Stimulated activated CD4-positive, alpha-beta T cell treated with anti-CD3 and anti-CD28 coated beads, TNF-alpha, amount 100 ng/mL, for 4 hours (primary cell): ENCODE results near the gene FAM47E.

ENCODE experiments used
- DNase-seq, 3 experiments: peaks; one replicate each; pipeline ENCODE4 v3.0.0-alpha.2; 2020; ENCODE audit warnings: low read depth in 3 of 3

FAM47E gene

DNA sequence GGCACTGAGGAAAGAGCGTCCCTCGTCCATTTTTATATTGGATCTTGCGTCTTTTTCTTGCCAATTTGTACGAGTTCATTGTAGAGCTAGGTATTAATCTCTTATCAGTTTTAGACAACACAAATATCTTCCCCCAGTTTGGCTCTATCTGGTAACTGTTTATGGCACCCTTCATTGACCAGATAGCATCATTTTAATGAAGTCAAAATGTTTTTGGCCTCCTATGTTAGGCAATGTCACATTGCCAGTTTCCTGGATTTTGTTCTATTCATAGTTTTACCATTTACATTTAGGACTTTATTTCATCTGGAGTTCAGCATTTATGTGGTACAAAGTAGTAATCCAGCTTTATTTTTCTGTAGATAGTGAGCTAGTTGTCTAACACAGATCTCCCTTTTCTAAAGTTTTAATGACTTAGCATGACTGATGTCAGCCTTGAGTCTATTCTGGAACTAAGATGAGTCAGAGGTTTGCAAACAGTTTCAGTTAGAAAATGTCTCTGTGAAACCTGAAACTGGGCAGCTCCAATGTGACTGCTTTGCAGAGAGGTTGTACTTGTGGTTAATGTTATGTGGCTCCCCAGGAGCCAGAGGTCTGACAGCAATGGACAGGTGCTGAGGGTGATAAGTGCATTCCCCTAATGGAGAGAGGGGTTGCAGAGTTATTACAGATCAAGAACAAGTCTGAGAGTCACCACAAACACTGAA is 49.7 kb downstream of the FAM47E start:
- DNase-seq, result no peak

DNA sequence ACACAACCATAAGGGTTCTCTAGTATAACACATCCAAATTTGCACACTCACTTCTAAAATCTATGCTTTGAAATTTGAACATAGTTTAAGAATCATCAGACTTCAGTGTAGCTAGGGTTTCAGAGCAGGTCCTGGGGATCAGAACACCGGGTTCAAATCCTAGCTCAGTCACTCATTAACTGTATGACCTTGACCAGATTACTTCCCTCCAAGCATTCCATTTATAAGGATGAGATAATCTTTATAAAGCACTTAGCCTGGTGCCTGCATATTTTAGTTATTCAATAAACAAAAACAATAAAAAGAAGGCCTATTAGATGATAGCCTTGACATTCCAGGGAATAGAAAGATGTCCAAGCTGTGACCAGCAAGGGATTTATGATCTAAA is 50.2 kb downstream of the FAM47E start:
- no peak for DNase-seq

DNA sequence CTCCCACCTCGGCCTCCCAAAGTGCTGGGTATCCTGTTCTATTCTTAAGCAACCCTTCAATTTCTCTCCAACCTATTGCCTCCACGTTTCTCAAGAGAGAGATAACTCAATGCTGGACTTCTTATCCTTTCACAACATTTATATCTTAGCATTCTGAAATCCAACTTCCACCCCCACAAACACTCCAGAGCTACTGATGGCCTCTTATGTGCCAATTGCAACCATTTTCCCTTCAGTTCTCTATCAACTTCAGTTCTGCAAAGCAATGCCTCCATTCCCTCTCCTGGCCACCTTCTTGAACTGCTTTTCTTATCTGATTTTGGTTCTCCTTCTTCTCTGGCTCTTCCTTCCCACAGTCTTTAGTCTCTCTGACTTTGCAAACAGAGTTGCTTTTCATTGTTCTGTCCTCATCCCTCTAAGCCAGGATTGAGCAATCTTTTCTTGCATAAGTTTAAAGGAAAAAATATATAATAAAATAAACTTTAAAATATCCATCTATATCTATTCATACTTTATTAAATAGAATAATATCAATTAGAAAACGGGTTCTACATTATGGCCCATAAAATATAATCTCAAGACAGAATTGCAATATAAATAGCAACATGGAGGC is 51.4 kb downstream of the FAM47E start:
- no peak for DNase-seq

DNA sequence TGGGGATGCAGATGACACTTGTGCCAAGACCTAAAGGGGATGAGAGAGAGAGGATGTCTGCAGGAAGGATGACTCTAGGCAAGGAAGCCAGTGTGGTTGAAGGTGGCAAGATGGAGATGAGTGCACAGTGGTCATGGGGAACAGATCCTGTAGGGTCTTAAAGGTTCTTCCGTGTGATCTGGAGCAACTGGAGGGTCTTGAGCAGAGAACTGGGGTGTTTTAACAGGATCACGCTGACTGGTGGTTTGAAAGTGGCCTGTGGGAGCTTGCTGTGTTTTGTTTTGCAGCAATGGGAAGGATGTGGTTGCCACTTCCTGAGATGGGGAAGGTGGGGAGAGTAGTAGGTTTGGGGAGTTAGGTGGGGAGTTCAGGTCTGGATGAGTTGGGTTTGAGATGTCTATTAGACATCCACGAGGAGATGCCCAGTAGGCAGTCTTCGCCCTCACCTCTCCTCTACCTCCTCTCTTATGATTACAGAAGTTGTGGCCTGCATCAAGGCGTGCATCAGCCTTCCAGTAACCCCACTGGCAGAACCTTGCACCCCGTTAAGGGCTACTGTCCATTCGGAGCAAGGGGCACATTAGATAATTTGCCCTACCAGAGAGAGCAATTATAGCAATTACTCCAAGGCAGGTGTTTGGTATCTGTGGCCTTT is 53.6 kb downstream of the FAM47E start:
- DNase-seq, result no peak

DNA sequence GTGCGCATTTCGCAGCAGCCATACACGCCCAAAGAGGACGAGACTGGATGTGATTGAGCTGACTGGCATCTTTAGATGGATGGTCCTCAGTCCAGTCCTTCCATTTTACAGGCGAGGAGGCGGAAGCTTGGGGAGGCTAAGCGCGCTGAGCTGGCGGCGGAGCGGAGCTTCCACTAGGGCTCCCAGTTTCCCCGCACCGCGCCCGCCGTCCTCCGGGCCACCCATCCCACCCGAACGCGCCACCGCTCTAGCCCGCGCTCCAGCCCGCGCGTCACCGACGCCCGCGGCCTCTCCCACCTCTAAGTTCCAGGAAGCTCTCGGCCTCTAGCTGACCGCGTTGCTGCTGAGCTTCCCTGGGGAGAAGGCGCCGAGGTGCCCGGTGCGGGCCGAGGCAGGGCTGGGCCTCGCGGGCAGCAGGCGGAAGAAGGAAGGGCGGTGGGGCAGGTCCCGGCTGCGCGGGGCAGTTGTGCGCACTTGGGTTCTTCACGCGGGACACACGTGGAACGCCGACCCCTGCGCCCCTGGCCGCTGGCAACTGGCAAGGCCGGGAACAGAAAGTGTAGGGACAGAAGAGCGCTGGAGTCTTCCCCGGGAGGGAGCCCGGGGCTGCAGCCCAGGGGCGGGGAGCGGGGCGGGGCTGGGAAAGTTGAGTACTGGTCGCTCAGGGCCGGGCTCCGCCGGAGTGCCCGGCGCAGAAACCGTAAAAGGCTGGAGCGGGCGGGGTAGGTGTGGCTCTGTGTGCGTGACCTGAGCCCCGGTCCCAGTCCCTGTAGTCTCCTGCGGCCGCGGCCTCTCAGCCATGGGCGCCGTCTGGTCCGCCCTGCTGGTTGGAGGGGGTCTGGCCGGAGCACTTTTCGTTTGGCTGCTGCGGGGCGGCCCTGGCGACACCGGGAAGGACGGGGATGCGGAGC is 54.7 kb downstream of the FAM47E start, which contains the start of gene STBD1:
Gene STBD1 (plus strand): TSS at position 763 of the 911 bp plus-strand sequence. CDS start 37 bp downstream, at position 800.
- DNase-seq, result no peak

DNA sequence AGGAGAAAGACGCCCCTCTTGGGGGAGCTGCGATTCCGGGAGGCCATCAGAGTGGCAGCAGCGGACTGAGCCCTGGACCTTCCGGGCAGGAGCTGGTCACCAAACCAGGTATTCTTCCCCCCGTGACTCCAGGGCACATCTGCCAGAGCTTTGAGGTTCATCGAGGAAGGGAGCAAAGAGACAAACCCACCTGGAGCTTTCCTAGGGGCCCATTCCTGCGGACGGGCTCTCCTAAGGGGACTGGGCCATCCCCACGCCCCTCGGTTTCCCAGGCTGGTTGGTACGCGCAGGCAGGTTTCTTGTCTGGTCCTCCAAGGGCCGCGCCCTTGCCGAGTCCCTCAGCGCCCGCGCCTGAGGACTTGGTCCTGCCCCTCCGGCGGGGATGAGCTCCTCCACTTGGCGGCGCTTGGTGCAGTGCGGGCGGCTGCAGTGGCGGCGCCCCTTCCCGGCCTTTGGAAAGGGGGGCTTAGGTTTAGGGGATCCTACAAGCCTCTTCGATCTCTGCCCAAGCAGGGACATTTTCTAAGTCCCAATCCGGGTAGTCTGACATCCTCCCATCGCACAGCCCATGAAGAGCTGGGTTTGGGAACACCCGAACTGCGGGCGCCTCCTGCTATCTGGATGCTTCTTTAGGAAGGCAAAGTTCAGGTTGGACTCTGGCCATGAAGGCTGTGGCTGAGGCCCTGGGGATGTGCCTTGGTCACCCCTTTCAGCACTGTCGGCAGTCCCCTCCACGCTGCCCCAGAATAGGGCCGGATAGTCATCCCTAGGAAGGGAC is 55.5 kb downstream of the FAM47E start:
- no peak for DNase-seq

DNA sequence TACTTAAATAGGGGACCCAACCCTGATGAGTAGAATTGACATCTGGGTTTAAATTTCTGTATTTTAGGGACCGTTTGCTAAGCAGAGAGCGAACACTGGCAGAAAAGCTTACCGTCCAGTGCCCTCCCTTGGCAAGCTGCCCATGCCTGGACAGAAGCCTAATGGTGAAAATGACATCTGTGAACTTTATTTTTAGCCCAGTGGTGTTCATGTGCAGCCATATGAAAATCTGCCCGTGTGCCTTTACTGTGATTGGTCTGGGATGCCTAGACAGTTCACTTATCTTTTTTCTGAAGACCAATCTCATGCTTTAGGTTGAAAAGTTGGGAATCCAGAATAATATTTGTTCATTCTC is 56.1 kb downstream of the FAM47E start:
- no peak for DNase-seq

DNA sequence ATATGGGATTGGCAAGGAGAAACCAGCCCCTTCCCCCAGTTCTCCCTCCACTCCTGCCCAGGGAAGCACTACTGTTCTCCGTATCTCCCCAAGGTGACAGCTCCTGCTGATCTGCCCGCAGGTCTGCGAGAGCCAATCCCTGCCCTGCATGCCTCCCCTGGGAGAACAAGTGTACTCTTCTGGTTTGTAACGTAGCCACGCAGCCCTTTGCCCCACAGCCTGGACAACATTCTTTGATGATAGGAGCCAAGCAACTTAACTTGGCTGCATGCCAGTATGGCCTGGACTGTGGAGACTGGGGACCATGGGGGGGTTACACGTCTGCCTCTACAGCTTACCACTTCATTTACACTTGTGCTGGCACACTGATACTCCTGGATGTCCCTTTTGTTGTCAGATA is 57.0 kb downstream of the FAM47E start:
- DNase-seq, result no peak

DNA sequence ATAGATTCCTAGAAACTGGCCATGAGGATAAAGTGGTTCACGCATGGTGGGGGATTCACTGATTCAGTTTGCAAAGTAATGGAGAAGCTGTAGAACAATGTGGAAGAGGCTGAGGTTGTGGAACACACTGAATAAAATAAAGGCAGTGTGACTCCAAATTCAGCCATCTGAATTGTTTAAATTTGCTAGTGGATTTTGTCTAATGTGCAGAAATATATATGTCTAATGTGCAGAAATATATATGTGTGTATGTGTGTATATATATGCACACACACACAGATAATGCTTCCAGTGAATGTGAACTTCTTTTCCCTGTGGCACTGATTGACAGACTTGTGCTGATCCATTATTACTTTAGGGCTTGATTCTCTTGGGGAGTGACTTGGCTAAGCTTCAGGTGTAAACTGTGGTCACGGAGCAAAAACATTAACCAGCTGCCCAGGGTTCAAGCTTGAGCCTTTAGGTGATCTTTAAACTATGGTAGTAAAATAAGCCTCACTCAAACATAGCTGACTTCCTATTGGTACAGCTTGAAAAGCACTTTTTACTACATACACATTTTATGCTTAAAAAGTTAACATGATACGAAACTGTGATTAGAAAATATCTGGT is 58.5 kb downstream of the FAM47E start:
- DNase-seq, result no peak

DNA sequence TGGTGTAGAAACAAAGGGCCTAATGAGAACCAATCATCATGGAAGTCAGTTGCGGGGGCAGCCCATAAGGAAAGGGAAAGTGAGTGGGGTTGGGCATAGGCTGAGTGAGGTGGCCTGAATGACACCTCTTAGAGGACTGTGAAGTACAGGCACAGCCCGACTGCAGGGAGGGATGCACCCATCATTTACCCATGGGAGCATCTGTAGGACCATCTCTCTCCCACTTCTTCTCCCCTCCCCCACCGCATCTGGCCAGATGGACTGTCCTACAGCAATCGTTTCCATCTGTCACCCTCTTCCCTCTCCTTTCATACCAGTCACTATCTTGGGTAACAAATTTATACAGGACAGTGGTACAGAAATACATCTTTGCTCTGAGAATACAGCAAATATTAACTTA is 59.2 kb downstream of the FAM47E start:
- DNase-seq, result no peak

DNA sequence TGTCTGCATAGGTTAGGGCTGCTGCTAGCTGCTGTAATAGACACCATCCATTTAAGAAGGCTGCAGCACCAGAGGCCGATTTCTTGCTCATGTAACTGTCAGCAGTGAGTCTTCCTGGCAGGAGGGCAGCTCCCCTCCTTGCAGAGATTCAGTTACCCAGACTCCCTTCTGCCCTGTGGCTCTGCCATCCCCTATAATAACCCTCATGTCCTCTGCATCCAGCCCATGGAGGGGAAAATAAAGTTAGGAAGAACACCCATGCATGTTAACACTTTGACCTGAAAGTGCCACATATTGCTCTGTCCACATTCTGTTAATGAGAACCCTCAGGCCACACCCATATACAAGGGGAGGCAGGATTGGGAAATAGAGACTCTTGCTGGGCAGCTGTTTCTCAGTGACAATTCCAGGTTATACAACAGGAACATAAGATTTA is 60.4 kb downstream of the FAM47E start:
- no peak for DNase-seq

DNA sequence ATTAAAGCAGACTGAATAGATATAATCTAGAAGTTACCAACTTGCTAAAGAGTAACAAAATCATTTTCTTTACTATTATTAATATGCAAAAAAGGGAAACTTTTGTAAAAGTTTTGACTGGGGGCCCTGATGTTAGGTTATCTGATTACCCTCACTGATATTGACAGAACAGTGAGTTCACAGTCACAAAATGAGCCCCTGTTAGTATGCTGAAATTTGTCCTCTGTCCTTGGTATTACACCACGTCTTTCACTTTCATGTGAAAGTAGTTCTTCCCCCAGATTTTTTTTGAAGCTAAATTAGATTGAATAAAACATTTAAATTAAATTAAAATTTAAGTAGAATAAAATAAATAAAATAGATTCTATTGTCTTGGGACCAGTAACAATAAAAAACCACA is 60.9 kb downstream of the FAM47E start:
- no peak for DNase-seq

DNA sequence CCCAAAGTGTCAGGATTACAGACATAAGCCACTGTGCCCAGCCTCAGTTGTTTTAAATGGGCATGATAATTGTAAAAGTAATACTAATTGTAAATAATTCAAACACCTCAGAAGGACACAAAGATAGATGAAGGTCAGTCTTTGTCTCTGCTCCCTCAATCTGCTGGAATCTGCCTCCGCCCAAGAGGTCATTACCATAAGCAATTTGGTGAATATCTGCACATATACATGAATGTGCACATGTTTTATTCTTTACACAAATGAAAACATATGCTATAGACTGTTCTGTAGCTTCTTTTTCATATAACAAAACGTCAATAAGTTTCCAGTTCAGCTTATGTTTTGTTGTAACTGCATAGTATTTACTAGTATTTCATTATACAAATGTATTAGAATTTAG is 62.0 kb downstream of the FAM47E start:
- no peak for DNase-seq

DNA sequence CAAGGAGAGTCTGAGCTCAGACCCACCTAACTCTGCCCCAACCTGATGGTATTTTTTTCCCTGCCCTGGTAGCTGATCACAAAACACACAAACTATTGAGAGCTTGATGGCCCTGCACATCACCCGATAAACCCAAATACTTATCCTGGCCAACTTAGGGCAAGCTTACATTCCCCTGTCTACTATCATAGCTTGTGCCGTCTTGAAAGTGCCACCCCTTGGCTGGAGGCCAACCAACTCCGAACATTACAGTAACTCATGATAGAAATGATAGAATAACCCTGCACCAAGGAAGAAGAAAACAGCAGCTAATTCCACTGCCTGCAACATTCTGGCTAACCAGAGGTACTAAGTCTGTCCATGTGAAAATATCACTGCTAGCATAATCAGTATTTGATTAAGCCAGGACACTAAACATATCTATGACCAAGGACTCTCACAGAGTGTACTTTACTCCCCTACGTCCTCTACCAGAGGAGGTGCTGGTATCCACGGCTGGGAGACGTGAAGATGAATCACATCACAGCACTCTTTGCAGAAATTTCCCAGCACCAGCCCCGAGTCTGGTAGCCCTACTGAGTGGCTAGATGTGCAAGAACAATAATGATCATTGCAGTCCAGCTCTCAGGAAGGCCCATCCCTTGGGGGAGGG is 63.9 kb downstream of the FAM47E start:
- no peak for DNase-seq

DNA sequence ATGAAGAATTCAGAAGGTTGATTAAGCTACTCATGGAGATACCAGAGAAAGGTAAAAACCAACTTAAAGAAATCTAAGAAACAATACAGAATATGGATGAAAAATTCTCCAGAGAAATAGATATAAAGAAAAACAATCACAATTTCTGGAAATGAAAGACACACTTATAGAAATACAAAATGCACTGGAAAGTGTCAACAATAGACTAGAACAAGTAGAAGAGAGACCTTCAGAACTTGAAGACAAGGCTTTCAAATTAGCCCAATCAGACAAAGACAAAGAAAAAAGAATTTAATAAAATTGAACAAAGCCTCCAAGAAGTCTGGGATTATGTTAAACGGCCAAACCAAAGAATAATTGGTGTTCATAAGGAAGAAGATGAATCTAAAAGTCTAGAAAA is 64.6 kb downstream of the FAM47E start:
- no peak for DNase-seq

DNA sequence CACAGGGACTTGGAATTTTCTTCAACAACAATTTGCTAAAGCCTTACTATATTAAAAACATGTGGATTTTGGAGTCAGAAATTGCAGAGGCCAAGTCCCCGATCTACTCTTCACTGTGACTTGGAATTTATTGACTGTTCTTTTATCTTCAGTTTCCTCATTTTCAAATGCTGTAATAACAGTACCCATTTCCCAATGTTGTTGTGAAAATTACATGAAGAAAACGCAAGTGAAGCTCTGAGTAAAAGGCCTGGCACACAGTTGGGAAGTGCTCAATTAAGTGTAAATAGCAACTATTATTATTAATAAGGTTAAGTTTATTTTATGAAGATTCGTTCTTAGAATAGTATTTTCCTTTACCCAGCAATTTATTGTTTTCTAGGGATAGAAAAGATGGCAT is 70.7 kb downstream of the FAM47E start:
- no peak for DNase-seq

DNA sequence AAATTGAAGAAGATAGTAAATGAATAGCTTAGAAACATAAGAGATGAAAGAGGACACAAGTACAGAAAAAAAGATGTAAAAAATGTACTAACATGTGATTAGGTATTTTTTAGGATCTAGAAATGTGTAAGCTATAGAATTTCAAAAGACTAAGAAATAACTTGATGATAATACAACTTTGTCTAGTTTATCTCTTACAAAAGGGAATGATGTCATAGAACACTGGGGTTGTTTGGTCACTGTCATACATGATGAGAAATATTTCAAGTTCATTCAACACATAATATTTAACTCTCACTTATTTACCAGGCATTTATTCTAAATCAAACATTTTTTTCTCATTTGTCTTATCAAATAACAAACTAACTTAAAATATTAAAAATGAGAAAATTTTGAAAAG is 73.6 kb downstream of the FAM47E start:
- DNase-seq, result no peak

DNA sequence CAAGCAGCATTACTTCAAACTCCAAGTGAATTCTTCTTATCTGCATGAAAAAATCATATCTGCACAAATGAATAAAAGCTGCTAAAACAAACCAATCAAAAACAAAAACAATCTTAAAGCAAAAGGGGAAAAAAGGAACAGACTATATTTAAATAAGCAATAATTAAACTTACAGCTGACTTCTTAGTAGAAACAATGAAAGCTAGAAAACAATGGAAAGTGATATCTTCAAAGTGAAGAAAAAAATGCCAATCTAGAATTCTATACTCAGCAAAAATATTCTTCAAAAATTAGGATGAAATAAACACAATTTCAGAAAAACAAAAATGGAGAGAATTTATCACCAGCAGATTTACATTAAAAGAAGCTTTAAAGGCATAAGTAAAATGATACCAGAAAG is 75.0 kb downstream of the FAM47E start:
- DNase-seq, result no peak
